DMS114 treated with DMSO at 0.1 percent for 48 hours (cell line): ENCODE measurements around the gene NVL.
"Not testable (repeated sequence)": the region's sequence is repeated elsewhere in the genome, so short reads cannot be mapped to it uniquely, and the experiment has no call there.

ENCODE experiments used
- DNase-seq: peaks from one replicate; lab custom pipeline; 2025; ENCODE audit not compliant: unreplicated experiment; lab: John Stamatoyannopoulos, UW

The NVL gene

DNA sequence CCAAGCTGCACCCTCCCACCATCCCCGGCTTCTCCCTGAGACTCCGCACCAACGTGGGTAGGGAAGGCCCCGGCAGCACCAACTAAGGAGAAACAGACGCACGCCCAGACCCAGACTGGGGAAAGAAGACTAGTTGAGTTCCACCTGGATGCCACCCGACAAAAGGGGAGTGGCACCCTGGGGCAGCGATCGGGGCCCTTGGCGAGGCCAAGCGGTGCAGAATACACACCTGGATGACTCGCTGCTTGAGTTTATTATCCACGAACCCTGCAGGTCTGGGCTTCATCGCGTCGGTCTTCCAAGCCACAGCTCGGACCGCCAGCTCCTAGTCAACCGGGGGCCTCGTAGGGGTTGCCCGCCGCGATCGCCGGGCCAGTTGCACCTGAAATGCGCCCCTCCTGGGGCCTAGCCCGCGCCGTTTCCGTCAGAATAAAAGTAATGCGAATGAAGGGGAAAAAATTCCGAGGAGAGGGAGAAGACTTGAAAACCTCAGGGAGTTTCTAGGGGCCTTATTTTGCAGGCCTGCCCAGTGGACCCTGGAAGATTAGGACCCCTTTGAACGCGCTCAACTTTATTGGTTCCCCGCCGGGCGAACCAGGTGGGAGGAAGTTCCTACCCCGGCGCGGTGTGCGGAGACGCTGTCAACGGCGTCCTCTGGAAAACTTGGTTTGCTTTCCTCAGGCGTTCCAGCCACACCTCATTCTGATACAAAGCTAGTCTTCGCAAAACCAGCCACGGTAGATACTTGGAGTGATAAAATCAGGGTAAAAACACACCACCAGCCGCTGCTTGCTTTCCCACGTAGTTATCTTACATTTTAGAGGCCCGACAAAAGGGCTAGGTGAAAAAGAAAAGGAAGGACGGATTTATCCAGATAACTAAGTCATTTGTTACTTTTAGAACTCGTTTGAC is at the start of gene NVL:
Gene NVL, minus strand, starts transcription at position 331 of the 912 bp plus-strand sequence. Its CDS starts 45 bp downstream, at position 286.
- DNase-seq: peak; percentile 80

DNA sequence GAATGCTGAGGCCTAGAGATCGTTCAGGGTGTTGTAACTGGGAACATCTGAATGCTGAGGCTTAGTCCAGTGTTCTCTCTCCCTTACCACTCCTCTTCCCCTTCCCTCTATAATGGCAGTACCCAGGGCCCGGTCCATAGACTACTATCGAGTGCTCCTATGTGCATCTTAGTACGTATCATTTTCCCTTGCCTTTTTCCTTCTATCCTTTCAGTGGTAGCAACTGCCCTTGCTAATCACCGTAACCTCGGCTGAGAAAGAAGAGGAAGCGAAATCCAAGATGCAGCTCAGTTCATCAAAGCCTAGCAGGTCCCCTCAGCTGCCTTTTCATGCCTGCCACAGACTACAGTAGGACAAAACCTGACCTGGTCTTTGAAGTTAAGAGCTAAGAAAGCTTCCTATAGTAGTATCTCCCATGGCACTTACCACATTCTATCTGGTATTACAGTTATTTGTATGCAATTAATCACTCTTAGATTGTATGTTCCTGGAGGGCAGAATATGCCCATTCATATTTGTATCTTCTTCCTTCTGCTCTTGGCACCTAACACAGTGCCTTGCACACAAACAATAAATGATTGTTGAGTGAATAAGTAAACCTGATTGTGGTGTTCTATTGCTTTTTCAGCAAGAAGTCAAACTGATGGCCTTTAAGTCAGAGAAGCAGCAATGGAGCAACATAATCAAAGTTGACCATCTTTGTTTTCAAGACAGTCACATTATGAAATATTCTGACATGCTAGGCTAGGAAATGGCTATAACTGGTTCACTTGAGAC is 49.1 kb upstream of the NVL start:
- no peak for DNase-seq

GRCh38 chr1:224377676-224378006 is 47.7 kb upstream of the NVL start:
- DNase-seq: no peak

- no peak for DNase-seq
Observed at GRCh38 chr1:224375059-224375458, 45.1 kb upstream of the NVL start.

- no peak for DNase-seq
Observed at GRCh38 chr1:224373008-224373590, 43.1 kb upstream of the NVL start.

DNA sequence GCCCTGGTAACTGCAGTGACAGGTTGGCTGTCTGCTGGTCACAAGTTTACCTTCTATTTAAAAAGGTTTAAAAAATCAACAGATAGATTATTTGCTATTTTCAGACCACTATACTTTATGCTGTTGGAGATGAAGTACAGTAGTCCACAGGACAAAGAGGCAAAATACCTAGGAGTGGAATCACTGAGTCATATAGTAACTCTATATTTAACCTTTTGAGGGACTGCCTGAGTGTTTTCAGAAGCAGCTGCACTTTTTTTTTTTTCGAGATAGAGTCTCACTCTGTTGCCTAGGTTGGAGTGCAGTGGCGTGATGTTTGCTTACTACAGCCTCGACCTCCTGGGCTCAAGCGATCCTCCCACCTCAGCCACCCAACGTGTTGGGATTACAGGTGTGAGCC is 38.4 kb upstream of the NVL start:
- no peak for DNase-seq

DNA sequence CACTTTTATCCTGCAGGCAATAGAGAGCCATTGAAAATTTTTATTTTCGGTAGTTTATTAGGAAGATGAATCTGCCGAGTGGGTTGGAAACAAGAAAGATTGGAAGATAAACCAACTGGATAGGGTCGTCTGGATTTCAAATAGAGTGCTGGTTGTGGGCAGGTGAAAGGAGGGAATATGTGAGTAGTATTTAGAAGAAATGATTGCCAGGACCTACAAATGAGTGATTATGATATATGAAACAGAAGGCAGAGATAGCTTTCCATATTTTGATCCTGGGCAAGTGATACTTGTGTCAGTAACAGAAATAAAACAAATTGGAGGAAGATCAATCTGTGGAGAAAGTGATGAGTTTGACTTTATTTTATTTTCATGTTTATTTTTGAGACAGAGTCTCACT is 29.2 kb upstream of the NVL start:
- DNase-seq: no peak

- DNase-seq: no peak
Observed at GRCh38 chr1:224358237-224358636, 28.3 kb upstream of the NVL start.

DNA sequence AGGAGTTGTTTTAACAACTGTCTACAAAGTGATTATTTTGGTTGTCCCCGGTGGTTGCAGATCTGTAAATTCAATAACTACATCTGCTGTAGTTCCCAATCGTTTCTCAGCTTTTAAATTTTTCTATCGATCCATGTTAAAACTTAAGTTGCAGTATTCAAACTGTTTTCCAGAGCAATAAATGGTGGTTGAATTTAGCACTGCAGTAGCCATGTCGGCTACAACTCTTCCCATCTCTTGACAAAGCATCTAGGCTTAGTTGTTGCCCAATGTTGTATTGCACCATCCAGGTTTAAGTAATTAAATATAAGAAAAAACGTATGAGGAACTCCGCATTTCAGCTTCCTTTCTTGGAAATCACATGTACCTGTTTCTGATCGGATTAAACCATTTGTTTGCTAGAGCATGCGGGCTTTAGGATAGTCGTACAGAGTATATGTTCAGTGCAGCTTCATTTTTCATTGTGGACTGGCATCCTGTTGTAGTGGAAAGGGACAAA is 27.7 kb upstream of the NVL start:
- DNase-seq: no peak

GRCh38 chr1:224356685-224357625 is 27.0 kb upstream of the NVL start, which contains the start of gene CNIH4:
Gene CNIH4 (plus strand): TSS chr1:224356879. CDS start chr1:224356925, 46 bp downstream.
- peak; percentile 95 for DNase-seq

DNA sequence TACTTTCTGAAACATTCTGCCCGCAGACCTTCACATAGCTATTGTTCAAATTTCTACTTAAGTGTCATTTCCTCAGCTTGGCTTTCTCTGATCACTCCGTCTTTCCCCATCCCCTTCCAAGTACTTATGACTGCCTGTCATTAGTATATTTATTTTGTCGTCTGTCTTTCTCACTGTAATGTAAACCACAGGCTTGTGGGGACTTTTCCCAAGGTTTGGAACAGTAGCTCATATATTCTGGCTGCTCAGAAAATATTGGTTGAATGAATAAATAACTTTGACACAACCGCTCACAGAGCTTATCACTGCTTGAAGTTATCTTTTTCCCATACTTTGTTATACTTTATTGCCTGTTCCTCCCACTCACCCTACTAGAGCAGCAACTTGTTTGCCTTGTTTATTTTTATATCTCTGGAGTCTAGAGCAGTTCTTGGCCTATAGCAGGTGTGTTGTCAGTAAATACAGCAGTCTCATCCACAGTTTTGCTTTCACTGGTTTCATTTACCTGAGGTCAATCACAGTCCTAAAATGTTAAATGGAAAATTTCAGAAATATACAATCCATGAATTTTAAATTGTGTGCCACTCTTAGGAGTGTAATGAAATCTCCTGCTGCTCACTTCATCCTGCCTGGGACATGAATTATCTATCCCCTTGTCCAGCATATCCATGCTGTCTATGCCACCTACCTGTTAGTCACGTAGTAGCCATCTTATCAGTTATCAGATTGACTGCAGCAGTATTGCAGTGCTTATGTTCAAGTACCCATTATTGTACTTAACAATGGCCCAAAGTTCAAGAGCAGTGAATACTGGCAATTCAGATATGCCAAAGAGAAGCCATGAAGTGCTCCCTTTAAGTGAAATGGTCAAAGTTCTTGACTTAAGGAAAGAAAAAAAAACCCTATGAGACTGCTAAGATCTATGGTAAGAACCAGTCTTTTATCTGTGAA is 24.3 kb upstream of the NVL start:
- DNase-seq: no peak

DNA sequence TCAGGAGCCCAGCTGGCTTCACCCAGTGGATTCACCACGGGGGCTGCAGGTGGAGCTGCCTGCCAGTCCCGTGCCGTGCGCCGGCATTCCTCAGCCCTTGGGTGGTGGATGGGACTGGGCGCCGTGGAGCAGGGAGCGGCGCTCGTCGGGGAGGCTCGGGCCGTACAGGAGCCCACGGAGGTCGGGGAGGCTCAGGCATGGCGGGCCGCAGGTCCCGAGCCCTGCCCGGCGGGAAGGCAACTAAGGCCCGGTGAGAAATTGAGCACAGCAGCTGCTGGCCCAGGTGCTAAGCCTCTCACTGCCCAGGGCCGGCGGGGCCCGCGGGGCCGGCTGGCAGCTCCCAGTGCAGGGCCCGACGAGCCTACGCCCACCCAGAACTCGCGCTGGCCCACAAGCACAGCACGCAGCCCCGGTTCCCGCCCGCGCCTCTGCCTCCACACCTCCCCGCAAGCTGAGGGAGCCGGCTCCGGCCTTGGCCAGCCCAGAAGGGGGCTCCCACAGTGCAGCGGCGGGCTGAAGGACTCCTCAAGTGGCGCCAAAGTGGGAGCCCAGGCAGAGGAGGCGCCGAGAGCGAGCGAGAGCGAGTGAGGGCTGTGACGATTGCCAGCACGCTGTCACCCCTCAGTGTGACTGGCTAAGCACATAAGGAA is 22.6 kb upstream of the NVL start:
- DNase-seq: not testable (repeated sequence)

GRCh38 chr1:224349716-224350115 is 19.7 kb upstream of the NVL start:
- not testable (repeated sequence) for DNase-seq

DNA sequence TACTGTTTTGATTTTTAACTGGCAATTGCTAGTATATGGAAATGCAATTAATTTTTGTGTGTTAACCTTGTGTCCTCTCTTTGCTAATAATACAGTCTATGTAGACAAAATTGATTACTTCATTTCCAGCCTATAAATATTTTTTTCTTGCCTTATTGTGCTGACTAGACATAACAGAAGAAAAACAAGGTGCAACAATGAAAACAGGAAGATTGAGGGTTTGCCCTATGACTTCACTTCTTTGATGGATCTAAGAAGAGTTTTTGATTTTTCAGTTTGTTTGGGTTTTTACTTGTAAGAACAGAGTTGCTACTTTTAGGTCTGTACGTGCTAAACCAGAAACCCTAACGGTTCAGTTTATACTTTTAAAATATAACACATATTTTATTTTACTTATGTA is 18.2 kb upstream of the NVL start:
- DNase-seq: no peak

GRCh38 chr1:224343679-224344078 is 13.7 kb upstream of the NVL start:
- no peak for DNase-seq

- peak; percentile 21 for DNase-seq
Observed at GRCh38 chr1:224340453-224341384, 10.7 kb upstream of the NVL start.

DNA sequence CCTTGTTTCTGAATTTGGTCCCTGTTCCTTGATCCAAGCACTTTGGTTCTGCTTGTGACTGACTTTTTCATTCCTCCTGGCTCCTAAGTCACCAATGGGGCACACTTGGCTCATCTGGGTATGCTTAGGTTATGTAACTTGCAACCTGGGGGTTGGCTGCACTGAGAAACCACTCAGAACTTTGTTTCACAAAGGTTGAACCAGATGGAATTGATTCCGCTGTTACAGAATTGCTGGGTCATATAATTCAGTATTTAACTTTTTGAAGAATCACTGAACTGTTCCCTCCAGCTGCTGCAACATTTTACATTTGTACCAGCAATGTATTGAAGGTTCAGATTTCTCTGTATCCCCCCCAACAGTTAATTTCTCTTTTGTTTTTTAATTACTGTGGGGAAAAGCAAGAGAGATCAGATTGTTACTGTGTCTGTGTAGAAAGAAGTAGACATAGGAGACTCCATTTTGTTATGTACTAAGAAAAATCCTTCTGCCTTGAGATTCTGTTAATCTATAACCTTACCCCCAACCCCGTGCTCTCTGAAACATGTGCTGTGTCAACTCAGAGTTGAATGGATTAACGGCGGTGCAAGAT is 9.6 kb upstream of the NVL start:
- no peak for DNase-seq
